Calu3 (cell line): ENCODE results near the gene LARP6. TPM values are rescaled to one million over a fixed set of nuclear protein-coding genes. Genes with fewer than 3 reads are reported as not detected.

ENCODE experiments used
- BruUV-seq: library from RNA; stranded (reverse); fragments of 400-500 nt; replicated peaks from 2 replicates; lab custom pipeline; 2021; lab: Mats Ljungman, UMichigan
- CTCF ChIA-PET: fragments of 300-600 bp; sonication (Branson Sonifier 250); formaldehyde crosslinking; loops from one replicate; lab custom pipeline; 2022; ENCODE audit warnings: antibody characterized with exemption; lab: Charles Lee
- DNase-seq: peaks from one replicate; pipeline ENCODE4 v3.0.0; 2022
- H3K27ac Mint-ChIP-seq: one replicate; pipeline ENCODE4 v1.8.0; 2022; ENCODE audit warnings: mixed read lengths; ENCODE audit not compliant: unreplicated experiment
- H3K27me3 Mint-ChIP-seq: one replicate; pipeline ENCODE4 v1.8.0; 2022; ENCODE audit warnings: mixed read lengths; ENCODE audit not compliant: unreplicated experiment
- H3K36me3 Mint-ChIP-seq: one replicate; pipeline ENCODE4 v1.8.0; 2022; ENCODE audit warnings: mild to moderate bottlenecking, moderate library complexity, mixed read lengths; ENCODE audit not compliant: insufficient read depth, unreplicated experiment
- H3K4me1 Mint-ChIP-seq: one replicate; pipeline ENCODE4 v1.8.0; 2022; ENCODE audit warnings: mild to moderate bottlenecking, low read depth, mixed read lengths; ENCODE audit not compliant: unreplicated experiment
- H3K4me3 Mint-ChIP-seq: one replicate; pipeline ENCODE4 v1.8.0; 2022; ENCODE audit warnings: mild to moderate bottlenecking, low read depth, moderate library complexity, mixed read lengths; ENCODE audit not compliant: unreplicated experiment
- H3K9me3 Mint-ChIP-seq: one replicate; pipeline ENCODE4 v1.8.0; 2022; ENCODE audit warnings: low read depth, mixed read lengths; ENCODE audit not compliant: unreplicated experiment
- intact Hi-C: fragments of 100-400 bp; cut with micrococcal nuclease; formaldehyde crosslinking; loops from one replicate; pipeline ENCODE4 v1.10.0; 2022; ENCODE audit not compliant: unreplicated experiment
- total RNA-seq: library from RNA; stranded (reverse); gene quantifications from 2 replicates; pipeline ENCODE4 v1.2.3, GENCODE V29; 2022
- TF ChIP-seq, protein P1 (sequence below): fragments of 200-600 bp; IDR thresholded peaks from one replicate; pipeline ENCODE4 v1.8.0; 2022; ENCODE audit warnings: antibody characterized with exemption; ENCODE audit not compliant: unreplicated experiment

LARP6 gene
- total RNA-seq, 1 experiment from 2014 or later: 30.4 TPM

DNA sequence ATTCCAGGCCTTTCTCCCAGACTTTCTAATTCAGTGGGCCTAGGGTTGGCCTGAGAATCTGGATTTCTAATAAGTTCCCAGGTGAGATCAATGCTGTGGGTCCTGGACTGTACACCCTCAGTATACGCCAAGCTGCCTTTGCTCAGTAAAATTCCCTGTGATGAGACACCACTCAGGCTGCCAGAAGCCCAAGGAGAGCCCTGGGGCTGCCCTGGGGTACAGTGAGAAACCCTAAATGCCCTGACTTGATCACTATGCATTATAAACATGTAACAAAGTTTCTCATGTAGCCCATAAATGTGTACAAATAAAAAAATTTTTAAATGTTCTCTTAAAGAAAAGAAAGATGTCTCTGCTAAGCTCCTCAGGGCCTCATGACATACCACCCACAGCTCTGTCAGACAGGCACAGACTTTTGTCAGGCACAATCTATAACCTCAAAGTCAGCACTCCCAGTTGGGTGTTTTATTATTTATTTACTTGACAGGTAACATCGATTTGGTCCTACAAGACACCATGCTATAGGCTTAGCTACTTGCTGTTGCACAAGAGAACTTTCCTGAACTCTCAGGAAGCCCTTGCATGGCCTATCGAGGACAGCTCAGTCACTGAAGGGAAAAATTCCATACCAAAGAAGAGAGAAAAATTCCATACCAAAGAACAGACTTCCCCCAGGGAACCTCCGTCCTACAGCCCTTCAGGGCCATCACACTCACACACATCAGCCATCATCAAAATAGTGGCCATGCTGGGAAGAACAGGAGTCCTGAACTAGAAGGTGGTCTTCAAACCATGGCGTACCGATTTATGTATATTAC, 22.7 kb downstream of the LARP6 start:
- BruUV-seq: no TSS peak
- H3K4me1 Mint-ChIP-seq: peaks cover 69% of the 10 kb centered on the region

DNA sequence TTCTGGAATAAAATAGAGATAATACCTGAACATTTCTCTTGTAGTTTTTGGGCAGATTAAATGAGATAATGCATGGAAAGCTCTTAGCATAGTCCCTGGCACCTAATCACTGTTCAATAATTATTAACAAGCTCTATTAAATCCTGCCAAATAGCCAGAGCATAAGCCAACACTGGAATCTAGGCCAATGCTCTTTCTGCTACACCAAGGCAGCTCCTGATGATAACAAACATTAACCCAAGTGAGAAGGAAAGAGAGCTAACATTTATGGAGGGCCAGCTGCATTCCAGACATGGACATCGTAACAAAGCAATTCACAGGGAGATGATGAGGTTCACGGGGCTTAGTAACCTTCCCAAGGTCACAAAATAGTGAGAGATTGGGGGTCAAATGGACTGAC, 23.3 kb downstream of the LARP6 start:
- Mint-ChIP-seq H3K4me3 (no peak overlapping the region), H3K9me3 (no peaks in the 10 kb centered on the region), H3K27me3 (no peaks in the 10 kb centered on the region), H3K27ac (no peak overlapping the region), H3K4me1 (peaks cover 74% of the 10 kb centered on the region), H3K36me3 (peaks cover 20% of the 10 kb centered on the region)
- intact Hi-C loops: no loop called here
- TF ChIP-seq, protein P1, sequence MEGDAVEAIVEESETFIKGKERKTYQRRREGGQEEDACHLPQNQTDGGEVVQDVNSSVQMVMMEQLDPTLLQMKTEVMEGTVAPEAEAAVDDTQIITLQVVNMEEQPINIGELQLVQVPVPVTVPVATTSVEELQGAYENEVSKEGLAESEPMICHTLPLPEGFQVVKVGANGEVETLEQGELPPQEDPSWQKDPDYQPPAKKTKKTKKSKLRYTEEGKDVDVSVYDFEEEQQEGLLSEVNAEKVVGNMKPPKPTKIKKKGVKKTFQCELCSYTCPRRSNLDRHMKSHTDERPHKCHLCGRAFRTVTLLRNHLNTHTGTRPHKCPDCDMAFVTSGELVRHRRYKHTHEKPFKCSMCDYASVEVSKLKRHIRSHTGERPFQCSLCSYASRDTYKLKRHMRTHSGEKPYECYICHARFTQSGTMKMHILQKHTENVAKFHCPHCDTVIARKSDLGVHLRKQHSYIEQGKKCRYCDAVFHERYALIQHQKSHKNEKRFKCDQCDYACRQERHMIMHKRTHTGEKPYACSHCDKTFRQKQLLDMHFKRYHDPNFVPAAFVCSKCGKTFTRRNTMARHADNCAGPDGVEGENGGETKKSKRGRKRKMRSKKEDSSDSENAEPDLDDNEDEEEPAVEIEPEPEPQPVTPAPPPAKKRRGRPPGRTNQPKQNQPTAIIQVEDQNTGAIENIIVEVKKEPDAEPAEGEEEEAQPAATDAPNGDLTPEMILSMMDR: no peak
- CTCF ChIA-PET: interaction anchor here (2.2 to 2.4 kb wide), 2 partner anchors 33 to 44 kb away, joined by 6 to 11 read pairs; no protein-coding TSS in a partner anchor
- BruUV-seq: no TSS peak
- DNase-seq: no peak

More for the DNA sequence above, 22.7 kb downstream of the LARP6 start:
- Mint-ChIP-seq H3K27me3 (no peaks in the 10 kb centered on the region), H3K27ac (no peak overlapping the region), H3K4me3 (no peak overlapping the region), H3K9me3 (no peaks in the 10 kb centered on the region), H3K36me3 (peaks cover 20% of the 10 kb centered on the region)
- intact Hi-C loops: no loop called here
- no peak for DNase-seq
- CTCF ChIA-PET: interaction anchor here (2.4 kb wide), 1 partner anchor 43 kb away, joined by 11 read pairs; no protein-coding TSS in a partner anchor
- TF ChIP-seq, protein P1: no peak

DNA sequence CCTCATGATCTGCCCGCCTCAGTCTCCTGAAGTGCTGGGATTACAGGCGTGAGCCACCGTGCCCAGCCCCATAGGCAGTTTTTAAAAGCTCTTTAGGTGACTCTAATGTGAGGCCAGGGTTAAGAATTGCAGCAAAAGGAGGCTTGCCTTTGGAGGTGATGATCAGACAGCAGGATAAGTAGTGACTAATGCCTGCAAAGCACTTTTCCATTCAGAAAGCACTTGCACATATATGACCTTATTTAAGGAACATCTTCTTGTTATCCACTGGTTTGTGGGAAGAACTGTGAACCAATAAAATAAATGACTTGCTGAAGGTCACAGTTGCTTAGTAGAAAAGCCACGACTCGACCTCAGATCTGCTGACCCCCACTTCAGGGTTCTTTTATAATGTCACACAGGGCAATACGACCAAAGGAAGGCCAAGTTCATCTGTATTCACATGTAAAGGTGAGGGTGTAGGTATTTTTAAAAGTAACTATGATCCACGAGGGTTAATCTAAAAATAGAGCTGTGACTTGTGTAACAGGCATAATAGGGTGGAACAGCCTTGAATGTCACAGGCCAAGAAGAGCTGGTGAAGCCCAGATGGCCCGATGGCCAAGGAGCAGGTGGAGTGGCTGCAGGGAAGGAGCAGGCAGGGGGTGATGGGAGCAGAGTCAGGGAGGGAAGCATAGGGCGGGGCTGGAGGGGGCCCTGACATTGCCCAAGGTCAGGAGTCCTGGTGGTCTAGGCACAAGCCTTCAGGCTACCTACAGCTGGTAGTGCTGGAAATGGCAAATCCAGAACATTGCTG, 24.4 kb downstream of the LARP6 start:
- H3K36me3 Mint-ChIP-seq: peaks cover 26% of the 10 kb centered on the region
- no peak for DNase-seq
- H3K27ac Mint-ChIP-seq: no peak overlapping the region
- CTCF ChIA-PET: interaction anchor here (2.2 to 2.4 kb wide), 2 partner anchors 34 to 45 kb away, joined by 6 to 11 read pairs; no protein-coding TSS in a partner anchor
- no peaks in the 10 kb centered on the region for H3K9me3 Mint-ChIP-seq
- no peaks in the 10 kb centered on the region for H3K27me3 Mint-ChIP-seq
- TF ChIP-seq, protein P1: no peak
- H3K4me1 Mint-ChIP-seq: peaks cover 75% of the 10 kb centered on the region
- intact Hi-C loops: no loop called here
- BruUV-seq: no TSS peak
- H3K4me3 Mint-ChIP-seq: no peak overlapping the region

DNA sequence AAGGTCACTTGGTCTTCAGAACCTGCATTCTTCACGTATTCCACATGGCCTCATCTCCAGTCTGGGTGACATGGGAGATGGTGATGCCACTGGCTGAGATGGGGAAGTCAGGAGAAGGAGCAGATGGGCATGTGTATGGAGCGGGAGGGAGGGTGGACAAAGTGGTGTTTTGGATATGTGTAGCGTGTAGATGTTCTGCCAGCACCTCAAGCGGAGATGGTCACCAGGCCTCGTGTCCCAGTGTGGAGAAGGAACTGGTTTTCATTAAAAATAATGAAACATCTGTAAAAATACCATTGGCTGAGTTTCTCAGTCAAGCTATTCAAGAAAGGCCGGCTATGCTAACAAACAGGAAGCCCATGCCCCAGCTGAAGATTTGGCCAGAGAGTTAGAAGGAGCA, 26.2 kb downstream of the LARP6 start:
- H3K9me3 Mint-ChIP-seq: no peaks in the 10 kb centered on the region
- H3K4me1 Mint-ChIP-seq: peaks cover 62% of the 10 kb centered on the region
- H3K27ac Mint-ChIP-seq: no peak overlapping the region
- no TSS peak for BruUV-seq
- intact Hi-C loops: no loop called here
- H3K36me3 Mint-ChIP-seq: peaks cover 12% of the 10 kb centered on the region
- DNase-seq: no peak
- H3K4me3 Mint-ChIP-seq: no peak overlapping the region
- TF ChIP-seq, protein P1: no peak
- CTCF ChIA-PET: no interaction called here
- no peaks in the 10 kb centered on the region for H3K27me3 Mint-ChIP-seq
